GM23338 (cell line): ENCODE data around the gene GPR156. TPM values are rescaled to one million over a fixed set of nuclear protein-coding genes. Genes with fewer than 3 reads are reported as not detected.

ENCODE experiments used
- ATAC-seq: fragments of 200-7000 bp; cut with Tn5 transposase; 3 replicates; pipeline ENCODE4 v1.9.1; 2020
- DNase-seq: peaks from one replicate; pipeline ENCODE4 v3.0.0-alpha.2; 2015; ENCODE audit warnings: low spot score
- H2AFZ ChIP-seq: fragments of 200-600 bp; sonication (generic); 2 replicates; pipeline ENCODE4 v1.8.0; 2016; ENCODE audit warnings: antibody characterized with exemption, mild to moderate bottlenecking, moderate library complexity
- H3F3A ChIP-seq: fragments of 200-600 bp; sonication (generic); replicated peaks from 2 replicates; pipeline ENCODE4 v1.8.0; 2017; ENCODE audit warnings: antibody characterized with exemption, mixed run types, low read depth
- H3K27ac ChIP-seq: fragments of 200-600 bp; sonication (generic); 2 replicates; pipeline ENCODE4 v1.6.1; 2016; ENCODE audit warnings: low read depth
- H3K27me3 ChIP-seq: fragments of 200-600 bp; sonication (generic); 2 replicates; pipeline ENCODE4 v1.8.0; 2016; ENCODE audit warnings: mild to moderate bottlenecking, mixed run types, moderate library complexity; ENCODE audit not compliant: insufficient read depth
- H3K36me3 ChIP-seq: fragments of 200-600 bp; sonication (generic); 2 replicates; pipeline ENCODE4 v1.8.0; 2016; ENCODE audit warnings: mild to moderate bottlenecking; ENCODE audit not compliant: insufficient read depth
- H3K4me1 ChIP-seq: fragments of 200-600 bp; sonication (generic); 2 replicates; pipeline ENCODE4 v1.8.0; 2016; ENCODE audit warnings: mild to moderate bottlenecking, moderate library complexity; ENCODE audit not compliant: insufficient read depth
- H3K4me2 ChIP-seq: fragments of 200-600 bp; sonication (generic); 2 replicates; pipeline ENCODE4 v1.7.1; 2017; ENCODE audit warnings: mixed run types
- H3K4me3 ChIP-seq: fragments of 200-600 bp; sonication (generic); 2 replicates; pipeline ENCODE4 v1.6.1; 2016; ENCODE audit warnings: mixed run types
- H3K79me2 ChIP-seq: fragments of 200-600 bp; sonication (generic); replicated peaks from 2 replicates; pipeline ENCODE4 v1.8.0; 2017; ENCODE audit warnings: mild to moderate bottlenecking; ENCODE audit not compliant: insufficient read depth
- H3K9me2 ChIP-seq: fragments of 200-600 bp; sonication (generic); 2 replicates; pipeline ENCODE4 v1.8.0; 2017; ENCODE audit not compliant: insufficient read depth
- H4K20me1 ChIP-seq: fragments of 200-600 bp; sonication (generic); replicated peaks from 2 replicates; pipeline ENCODE4 v1.8.0; 2017; ENCODE audit warnings: mild to moderate bottlenecking; ENCODE audit not compliant: insufficient read depth
- H3K27ac Mint-ChIP-seq: 2 replicates; pipeline ENCODE4 v1.8.0; 2020; ENCODE audit warnings: inconsistent platforms, mild to moderate bottlenecking, moderate library complexity, mixed read lengths
- H3K27me3 Mint-ChIP-seq: 3 replicates; pipeline ENCODE4 v1.8.0; 2022; ENCODE audit warnings: low read depth, mild to moderate bottlenecking, moderate library complexity, mixed read lengths, inconsistent platforms; ENCODE audit not compliant: insufficient read depth, poor library complexity
- H3K36me3 Mint-ChIP-seq: 3 replicates; pipeline ENCODE4 v1.8.0; 2021; ENCODE audit warnings: low read depth, mild to moderate bottlenecking, inconsistent platforms, moderate library complexity, mixed read lengths
- H3K4me1 Mint-ChIP-seq: 3 replicates; pipeline ENCODE4 v1.8.0; 2020; ENCODE audit warnings: mild to moderate bottlenecking, inconsistent platforms, mixed read lengths
- H3K4me3 Mint-ChIP-seq: 3 replicates; pipeline ENCODE4 v1.8.0; 2021; ENCODE audit warnings: moderate library complexity, mild to moderate bottlenecking, inconsistent platforms, mixed read lengths
- H3K9me3 Mint-ChIP-seq: 3 replicates; pipeline ENCODE4 v1.8.0; 2020; ENCODE audit warnings: moderate library complexity, mild to moderate bottlenecking, inconsistent platforms, mixed read lengths
- CREB1 ChIP-seq: fragments of 250-450 bp; sonication (Bioruptor Pico); IDR thresholded peaks from 2 replicates; pipeline ENCODE4 v1.5.0; 2020; ENCODE audit warnings: low read depth, mild to moderate bottlenecking, moderate library complexity
- EZH2 ChIP-seq: fragments of 200-600 bp; sonication (generic); IDR thresholded peaks from one replicate; pipeline ENCODE4 v1.8.0; 2017; ENCODE audit warnings: antibody characterized with exemption, mild to moderate bottlenecking, low read depth; ENCODE audit not compliant: unreplicated experiment
- EZH2phosphoT487 ChIP-seq: fragments of 200-600 bp; sonication (generic); IDR thresholded peaks from one replicate; pipeline ENCODE4 v1.8.1; 2018; ENCODE audit warnings: antibody characterized with exemption; ENCODE audit not compliant: unreplicated experiment
- JUNB ChIP-seq: IDR thresholded peaks from one replicate; pipeline ENCODE4 v1.6.1; 2016; ENCODE audit warnings: antibody characterized with exemption; ENCODE audit not compliant: unreplicated experiment
- NANOG ChIP-seq: IDR thresholded peaks from 2 replicates; pipeline ENCODE4 v1.6.1; 2016; ENCODE audit warnings: antibody characterized with exemption, borderline replicate concordance
- POLR2AphosphoS5 ChIP-seq: IDR thresholded peaks from 2 replicates; pipeline ENCODE4 v1.6.1; 2016; ENCODE audit warnings: antibody characterized with exemption, low read depth
- STAT1 ChIP-seq: IDR thresholded peaks from one replicate; pipeline ENCODE4 v1.6.1; 2016; ENCODE audit warnings: antibody characterized with exemption; ENCODE audit not compliant: unreplicated experiment
- ZNF114 ChIP-seq: fragments of 250-450 bp; sonication (Bioruptor Pico); IDR thresholded peaks from 2 replicates; pipeline ENCODE4 v1.5.0; 2020; ENCODE audit warnings: mild to moderate bottlenecking, moderate library complexity
- ZNF331 ChIP-seq: fragments of 250-450 bp; sonication (Bioruptor Pico); IDR thresholded peaks from 2 replicates; pipeline ENCODE4 v1.5.0; 2020; ENCODE audit warnings: low read depth, mild to moderate bottlenecking, moderate library complexity
- polyA plus RNA-seq: library from polyadenylated mRNA; unstranded; fragments of >200 nt; fragmentation: Nextera tagmentation; extraction: Ambion mirVana; gene quantifications from 2 replicates; pipeline ENCODE4 v1.2.1, GENCODE V29; 2016
- total RNA-seq: library from RNA; depleted of rRNA; stranded (reverse); fragments of >200 nt; shearing (Covaris generic); gene quantifications from 2 replicates; pipeline ENCODE4 v1.2.3, GENCODE V29; 2014
- TF ChIP-seq, protein P1 (sequence below): fragments of 250-450 bp; sonication (Bioruptor Pico); IDR thresholded peaks from 2 replicates; pipeline ENCODE4 v1.5.0; 2020; ENCODE audit warnings: mild to moderate bottlenecking, moderate library complexity
- TF ChIP-seq, protein P2 (sequence below): IDR thresholded peaks from 2 replicates; pipeline ENCODE4 v1.6.1; 2016; ENCODE audit warnings: antibody characterized with exemption
- TF ChIP-seq, protein P3 (sequence below): IDR thresholded peaks from one replicate; pipeline ENCODE4 v1.6.1; 2018; ENCODE audit warnings: antibody characterized with exemption; ENCODE audit not compliant: unreplicated experiment
- TF ChIP-seq, protein P4 (sequence below), 2 experiments: fragments of 200-600 bp in 1 of 2; sonication (generic) in 1 of 2; conservative IDR thresholded peaks; 2 replicates each; pipeline versions ENCODE4 v1.5.1 to v1.6.1; 2016 to 2017; ENCODE audit warnings: antibody characterized with exemption in 2 of 2, low read depth in 2 of 2, mild to moderate bottlenecking in 2 of 2, moderate library complexity in 1 of 2

Gene GPR156
- total and polyA plus RNA-seq, 2 experiments from 2014 or later: 0.50 to 2.5 TPM

DNA sequence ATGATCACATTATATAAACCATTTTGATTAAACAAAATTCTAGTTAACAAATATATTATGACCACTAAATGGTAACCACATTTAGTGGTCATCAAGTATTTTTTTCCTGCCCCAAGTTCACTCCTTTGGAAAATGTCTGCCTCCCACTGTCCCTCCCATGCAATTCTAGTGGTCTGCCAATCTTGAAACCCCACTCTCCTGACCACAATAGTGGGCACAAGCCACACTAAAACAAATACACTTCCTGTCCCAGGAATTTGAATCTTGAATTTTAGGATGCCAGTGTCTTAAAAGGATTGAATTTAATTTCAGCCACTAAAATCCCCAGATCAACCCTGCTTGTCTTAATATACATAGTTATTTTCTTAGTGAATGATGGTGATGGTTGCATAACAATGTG is 14.0 kb upstream of the GPR156 start:
- H3K36me3 ChIP-seq: no peaks in the 10 kb centered on the region
- no peak overlapping the region for H3K27ac ChIP-seq
- H3K79me2 ChIP-seq: no peaks in the 10 kb centered on the region
- H3K4me3 ChIP-seq: no peak overlapping the region
- Mint-ChIP-seq H3K36me3 (no peaks in the 10 kb centered on the region), H3K4me1 (peaks cover 7% of the 10 kb centered on the region; the same call in 2 of the 3 replicates), H3K27ac (no peak overlapping the region), H3K4me3 (no peak overlapping the region), H3K27me3 (peaks cover 2% of the 10 kb centered on the region), H3K9me3 (peaks cover 3% of the 10 kb centered on the region; the same call in 2 of the 3 replicates)
- 0 out of 2 replicates have a peak, but pooled peaks cover 3% of the 10 kb centered on the region for H3K9me2 ChIP-seq
- no peaks in the 10 kb centered on the region for H3K4me1 ChIP-seq
- TF ChIP-seq ZNF114 (CRISPR knock-in tag) (no peak), CREB1 (CRISPR knock-in tag) (no peak), ZNF331 (CRISPR knock-in tag) (no peak), EZH2phosphoT487 (no peak), STAT1 (no peak), EZH2 (no peak), NANOG (no peak), POLR2AphosphoS5 (no peak), JUNB (no peak)
- TF ChIP-seq, protein P1, sequence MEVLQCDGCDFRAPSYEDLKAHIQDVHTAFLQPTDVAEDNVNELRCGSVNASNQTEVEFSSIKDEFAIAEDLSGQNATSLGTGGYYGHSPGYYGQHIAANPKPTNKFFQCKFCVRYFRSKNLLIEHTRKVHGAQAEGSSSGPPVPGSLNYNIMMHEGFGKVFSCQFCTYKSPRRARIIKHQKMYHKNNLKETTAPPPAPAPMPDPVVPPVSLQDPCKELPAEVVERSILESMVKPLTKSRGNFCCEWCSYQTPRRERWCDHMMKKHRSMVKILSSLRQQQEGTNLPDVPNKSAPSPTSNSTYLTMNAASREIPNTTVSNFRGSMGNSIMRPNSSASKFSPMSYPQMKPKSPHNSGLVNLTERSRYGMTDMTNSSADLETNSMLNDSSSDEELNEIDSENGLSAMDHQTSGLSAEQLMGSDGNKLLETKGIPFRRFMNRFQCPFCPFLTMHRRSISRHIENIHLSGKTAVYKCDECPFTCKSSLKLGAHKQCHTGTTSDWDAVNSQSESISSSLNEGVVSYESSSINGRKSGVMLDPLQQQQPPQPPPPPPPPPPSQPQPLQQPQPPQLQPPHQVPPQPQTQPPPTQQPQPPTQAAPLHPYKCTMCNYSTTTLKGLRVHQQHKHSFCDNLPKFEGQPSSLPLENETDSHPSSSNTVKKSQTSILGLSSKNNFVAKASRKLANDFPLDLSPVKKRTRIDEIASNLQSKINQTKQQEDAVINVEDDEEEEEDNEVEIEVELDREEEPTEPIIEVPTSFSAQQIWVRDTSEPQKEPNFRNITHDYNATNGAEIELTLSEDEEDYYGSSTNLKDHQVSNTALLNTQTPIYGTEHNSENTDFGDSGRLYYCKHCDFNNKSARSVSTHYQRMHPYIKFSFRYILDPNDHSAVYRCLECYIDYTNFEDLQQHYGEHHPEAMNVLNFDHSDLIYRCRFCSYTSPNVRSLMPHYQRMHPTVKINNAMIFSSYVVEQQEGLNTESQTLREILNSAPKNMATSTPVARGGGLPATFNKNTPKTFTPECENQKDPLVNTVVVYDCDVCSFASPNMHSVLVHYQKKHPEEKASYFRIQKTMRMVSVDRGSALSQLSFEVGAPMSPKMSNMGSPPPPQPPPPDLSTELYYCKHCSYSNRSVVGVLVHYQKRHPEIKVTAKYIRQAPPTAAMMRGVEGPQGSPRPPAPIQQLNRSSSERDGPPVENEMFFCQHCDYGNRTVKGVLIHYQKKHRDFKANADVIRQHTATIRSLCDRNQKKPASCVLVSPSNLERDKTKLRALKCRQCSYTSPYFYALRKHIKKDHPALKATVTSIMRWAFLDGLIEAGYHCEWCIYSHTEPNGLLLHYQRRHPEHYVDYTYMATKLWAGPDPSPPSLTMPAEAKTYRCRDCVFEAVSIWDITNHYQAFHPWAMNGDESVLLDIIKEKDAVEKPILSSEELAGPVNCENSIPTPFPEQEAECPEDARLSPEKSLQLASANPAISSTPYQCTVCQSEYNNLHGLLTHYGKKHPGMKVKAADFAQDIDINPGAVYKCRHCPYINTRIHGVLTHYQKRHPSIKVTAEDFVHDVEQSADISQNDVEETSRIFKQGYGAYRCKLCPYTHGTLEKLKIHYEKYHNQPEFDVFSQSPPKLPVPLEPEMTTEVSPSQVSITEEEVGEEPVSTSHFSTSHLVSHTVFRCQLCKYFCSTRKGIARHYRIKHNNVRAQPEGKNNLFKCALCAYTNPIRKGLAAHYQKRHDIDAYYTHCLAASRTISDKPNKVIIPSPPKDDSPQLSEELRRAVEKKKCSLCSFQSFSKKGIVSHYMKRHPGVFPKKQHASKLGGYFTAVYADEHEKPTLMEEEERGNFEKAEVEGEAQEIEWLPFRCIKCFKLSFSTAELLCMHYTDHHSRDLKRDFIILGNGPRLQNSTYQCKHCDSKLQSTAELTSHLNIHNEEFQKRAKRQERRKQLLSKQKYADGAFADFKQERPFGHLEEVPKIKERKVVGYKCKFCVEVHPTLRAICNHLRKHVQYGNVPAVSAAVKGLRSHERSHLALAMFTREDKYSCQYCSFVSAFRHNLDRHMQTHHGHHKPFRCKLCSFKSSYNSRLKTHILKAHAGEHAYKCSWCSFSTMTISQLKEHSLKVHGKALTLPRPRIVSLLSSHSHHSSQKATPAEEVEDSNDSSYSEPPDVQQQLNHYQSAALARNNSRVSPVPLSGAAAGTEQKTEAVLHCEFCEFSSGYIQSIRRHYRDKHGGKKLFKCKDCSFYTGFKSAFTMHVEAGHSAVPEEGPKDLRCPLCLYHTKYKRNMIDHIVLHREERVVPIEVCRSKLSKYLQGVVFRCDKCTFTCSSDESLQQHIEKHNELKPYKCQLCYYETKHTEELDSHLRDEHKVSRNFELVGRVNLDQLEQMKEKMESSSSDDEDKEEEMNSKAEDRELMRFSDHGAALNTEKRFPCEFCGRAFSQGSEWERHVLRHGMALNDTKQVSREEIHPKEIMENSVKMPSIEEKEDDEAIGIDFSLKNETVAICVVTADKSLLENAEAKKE (CRISPR knock-in tag): no peak
- TF ChIP-seq, protein P2, sequence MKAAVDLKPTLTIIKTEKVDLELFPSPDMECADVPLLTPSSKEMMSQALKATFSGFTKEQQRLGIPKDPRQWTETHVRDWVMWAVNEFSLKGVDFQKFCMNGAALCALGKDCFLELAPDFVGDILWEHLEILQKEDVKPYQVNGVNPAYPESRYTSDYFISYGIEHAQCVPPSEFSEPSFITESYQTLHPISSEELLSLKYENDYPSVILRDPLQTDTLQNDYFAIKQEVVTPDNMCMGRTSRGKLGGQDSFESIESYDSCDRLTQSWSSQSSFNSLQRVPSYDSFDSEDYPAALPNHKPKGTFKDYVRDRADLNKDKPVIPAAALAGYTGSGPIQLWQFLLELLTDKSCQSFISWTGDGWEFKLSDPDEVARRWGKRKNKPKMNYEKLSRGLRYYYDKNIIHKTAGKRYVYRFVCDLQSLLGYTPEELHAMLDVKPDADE: no peak
- TF ChIP-seq, protein P3, sequence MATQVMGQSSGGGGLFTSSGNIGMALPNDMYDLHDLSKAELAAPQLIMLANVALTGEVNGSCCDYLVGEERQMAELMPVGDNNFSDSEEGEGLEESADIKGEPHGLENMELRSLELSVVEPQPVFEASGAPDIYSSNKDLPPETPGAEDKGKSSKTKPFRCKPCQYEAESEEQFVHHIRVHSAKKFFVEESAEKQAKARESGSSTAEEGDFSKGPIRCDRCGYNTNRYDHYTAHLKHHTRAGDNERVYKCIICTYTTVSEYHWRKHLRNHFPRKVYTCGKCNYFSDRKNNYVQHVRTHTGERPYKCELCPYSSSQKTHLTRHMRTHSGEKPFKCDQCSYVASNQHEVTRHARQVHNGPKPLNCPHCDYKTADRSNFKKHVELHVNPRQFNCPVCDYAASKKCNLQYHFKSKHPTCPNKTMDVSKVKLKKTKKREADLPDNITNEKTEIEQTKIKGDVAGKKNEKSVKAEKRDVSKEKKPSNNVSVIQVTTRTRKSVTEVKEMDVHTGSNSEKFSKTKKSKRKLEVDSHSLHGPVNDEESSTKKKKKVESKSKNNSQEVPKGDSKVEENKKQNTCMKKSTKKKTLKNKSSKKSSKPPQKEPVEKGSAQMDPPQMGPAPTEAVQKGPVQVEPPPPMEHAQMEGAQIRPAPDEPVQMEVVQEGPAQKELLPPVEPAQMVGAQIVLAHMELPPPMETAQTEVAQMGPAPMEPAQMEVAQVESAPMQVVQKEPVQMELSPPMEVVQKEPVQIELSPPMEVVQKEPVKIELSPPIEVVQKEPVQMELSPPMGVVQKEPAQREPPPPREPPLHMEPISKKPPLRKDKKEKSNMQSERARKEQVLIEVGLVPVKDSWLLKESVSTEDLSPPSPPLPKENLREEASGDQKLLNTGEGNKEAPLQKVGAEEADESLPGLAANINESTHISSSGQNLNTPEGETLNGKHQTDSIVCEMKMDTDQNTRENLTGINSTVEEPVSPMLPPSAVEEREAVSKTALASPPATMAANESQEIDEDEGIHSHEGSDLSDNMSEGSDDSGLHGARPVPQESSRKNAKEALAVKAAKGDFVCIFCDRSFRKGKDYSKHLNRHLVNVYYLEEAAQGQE: no peak
- TF ChIP-seq, protein P4, sequence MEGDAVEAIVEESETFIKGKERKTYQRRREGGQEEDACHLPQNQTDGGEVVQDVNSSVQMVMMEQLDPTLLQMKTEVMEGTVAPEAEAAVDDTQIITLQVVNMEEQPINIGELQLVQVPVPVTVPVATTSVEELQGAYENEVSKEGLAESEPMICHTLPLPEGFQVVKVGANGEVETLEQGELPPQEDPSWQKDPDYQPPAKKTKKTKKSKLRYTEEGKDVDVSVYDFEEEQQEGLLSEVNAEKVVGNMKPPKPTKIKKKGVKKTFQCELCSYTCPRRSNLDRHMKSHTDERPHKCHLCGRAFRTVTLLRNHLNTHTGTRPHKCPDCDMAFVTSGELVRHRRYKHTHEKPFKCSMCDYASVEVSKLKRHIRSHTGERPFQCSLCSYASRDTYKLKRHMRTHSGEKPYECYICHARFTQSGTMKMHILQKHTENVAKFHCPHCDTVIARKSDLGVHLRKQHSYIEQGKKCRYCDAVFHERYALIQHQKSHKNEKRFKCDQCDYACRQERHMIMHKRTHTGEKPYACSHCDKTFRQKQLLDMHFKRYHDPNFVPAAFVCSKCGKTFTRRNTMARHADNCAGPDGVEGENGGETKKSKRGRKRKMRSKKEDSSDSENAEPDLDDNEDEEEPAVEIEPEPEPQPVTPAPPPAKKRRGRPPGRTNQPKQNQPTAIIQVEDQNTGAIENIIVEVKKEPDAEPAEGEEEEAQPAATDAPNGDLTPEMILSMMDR (conservative IDR thresholded peaks at IDR 0.05; ENCODE audit: low read depth in 2 of 2): no peak
- ATAC-seq: no peak
- H3K27me3 ChIP-seq: no peaks in the 10 kb centered on the region
- H3K4me2 ChIP-seq: no peak overlapping the region
- H2AFZ ChIP-seq: no peak overlapping the region
- no peaks in the 10 kb centered on the region; the same call in 1 of the 2 replicates for H4K20me1 ChIP-seq
- DNase-seq: no peak
- no peaks in the 10 kb centered on the region for H3F3A ChIP-seq
